Keratinocyte (primary cell): ENCODE data around the gene OXCT1.

Source experiments
- EZH2 ChIP-seq: IDR thresholded peaks from one replicate; pipeline ENCODE4 v1.6.1; 2012; ENCODE audit warnings: inconsistent platforms, mild to moderate bottlenecking, low read length, moderate library complexity
- TF ChIP-seq, protein P1 (sequence below), 3 experiments: IDR thresholded peaks in 1 of 3; conservative IDR thresholded peaks in 1 of 3; optimal IDR thresholded peaks in 1 of 3; 2 replicates in 2 of 3; 3 replicates in 1 of 3; pipeline versions ENCODE3 to v1.5.1; 2011; ENCODE audit warnings: low read length in 3 of 3, mild to moderate bottlenecking in 3 of 3, moderate library complexity in 2 of 3, control low read depth in 1 of 3, inconsistent platforms in 1 of 3; ENCODE audit not compliant: insufficient read depth in 2 of 3; ENCODE audit errors: extremely low read depth in 1 of 3

DNA sequence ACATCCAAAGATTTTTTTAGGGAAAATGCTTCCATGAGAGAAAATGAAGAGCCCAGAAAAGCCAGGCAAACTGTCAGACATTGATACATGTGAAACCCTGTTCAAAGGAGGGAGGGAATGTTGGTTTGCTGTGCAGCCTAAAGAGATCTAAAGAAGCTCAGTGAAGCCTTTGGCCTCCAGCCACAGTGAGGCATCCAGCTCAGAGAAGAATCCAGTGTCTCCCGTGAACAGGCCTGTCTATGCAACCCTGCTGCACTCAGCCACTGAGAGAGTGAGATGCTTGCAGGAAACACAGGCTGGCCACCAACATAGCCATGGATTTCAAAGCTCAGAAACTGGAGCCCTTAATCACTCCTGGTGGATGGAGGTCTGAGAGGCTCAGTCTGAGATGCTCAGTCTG, 188.4 kb downstream of the OXCT1 start:
- TF ChIP-seq EZH2 = no peak
- TF ChIP-seq, protein P1, sequence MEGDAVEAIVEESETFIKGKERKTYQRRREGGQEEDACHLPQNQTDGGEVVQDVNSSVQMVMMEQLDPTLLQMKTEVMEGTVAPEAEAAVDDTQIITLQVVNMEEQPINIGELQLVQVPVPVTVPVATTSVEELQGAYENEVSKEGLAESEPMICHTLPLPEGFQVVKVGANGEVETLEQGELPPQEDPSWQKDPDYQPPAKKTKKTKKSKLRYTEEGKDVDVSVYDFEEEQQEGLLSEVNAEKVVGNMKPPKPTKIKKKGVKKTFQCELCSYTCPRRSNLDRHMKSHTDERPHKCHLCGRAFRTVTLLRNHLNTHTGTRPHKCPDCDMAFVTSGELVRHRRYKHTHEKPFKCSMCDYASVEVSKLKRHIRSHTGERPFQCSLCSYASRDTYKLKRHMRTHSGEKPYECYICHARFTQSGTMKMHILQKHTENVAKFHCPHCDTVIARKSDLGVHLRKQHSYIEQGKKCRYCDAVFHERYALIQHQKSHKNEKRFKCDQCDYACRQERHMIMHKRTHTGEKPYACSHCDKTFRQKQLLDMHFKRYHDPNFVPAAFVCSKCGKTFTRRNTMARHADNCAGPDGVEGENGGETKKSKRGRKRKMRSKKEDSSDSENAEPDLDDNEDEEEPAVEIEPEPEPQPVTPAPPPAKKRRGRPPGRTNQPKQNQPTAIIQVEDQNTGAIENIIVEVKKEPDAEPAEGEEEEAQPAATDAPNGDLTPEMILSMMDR (optimal IDR thresholded peaks at IDR 0.05 in 1 of 3, IDR thresholded peaks at IDR 0.05 in 1 of 3, conservative IDR thresholded peaks at IDR 0.05 in 1 of 3; ENCODE audit: extremely low read depth in 1 of 3, insufficient read depth in 2 of 3, low read length in 3 of 3) = no peak
